Superior temporal gyrus (tissue), 1 donor: ENCODE results near the gene SHC4.
"Not testable (repeated sequence)": the region's sequence is repeated elsewhere in the genome, so short reads cannot be mapped to it uniquely, and the experiment has no call there.

Experiments
- DNase-seq: peaks from one replicate; pipeline ENCODE4 v3.0.0-alpha.2; 2016; ENCODE audit errors: extremely low spot score

Gene SHC4

DNA sequence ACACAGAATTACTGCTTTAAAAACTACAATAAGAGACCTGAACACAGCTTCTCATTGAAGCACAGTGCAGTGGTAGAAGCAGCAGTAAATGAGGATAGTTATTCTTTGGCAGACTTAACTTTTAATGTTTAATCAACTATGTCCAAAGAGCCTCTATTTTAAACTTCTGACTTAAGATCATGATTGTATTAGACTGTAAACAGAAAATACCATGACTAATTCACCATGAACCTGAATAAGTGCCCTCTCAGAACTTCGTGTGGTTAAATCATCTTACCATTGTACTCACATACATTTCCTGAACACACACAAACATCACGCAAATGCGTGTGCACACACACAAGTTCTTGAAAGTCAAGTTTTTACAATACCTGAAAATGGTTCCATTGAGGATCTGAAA lies 166.8 kb downstream of the SHC4 start:
- no peak for DNase-seq

DNA sequence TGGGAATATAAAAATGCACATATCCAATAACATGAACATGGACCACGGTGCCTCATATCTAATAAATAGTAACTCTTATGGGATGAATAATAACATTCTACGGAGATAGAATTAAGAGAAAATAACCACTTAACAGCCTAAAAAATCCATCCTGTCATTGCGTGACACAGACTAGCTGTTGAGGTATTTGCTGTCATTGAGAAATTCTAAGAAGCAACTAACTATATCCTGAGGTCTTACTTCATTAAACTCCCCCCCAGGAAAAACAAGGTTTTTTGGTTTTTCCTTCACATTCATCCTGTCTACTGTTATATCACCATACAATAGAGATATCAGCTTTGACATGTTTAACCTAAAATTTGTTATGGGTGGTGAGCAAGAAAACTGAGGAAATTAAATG lies 167.2 kb downstream of the SHC4 start:
- DNase-seq = no peak

GRCh38 chr15:48795901-48796300 lies 167.8 kb downstream of the SHC4 start:
- DNase-seq = no peak

- DNase-seq = no peak
These were observed 169.0 kb downstream of the SHC4 start for GRCh38 chr15:48794697-48795134.

DNA sequence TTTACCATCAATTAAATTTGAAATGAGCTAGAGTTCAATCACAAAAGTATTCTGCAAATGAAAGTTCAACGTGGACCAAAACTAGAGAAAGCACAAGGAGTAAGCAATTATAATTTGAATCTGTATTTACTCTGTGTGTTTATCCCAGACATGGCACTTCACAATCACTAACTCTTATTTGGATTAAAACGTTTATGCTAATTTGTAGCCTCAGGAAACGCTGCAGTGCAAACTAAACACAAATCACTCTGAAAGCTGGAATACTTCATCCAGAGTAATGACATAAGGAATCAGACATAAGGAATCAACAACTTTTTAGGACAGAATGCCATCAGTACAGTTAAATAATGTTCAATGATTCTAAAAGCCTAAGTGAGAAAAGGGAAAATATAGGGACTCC lies 171.3 kb downstream of the SHC4 start:
- DNase-seq = no peak

GRCh38 chr15:48790466-48791115 lies 173.1 kb downstream of the SHC4 start:
- not testable (repeated sequence) for DNase-seq

DNA sequence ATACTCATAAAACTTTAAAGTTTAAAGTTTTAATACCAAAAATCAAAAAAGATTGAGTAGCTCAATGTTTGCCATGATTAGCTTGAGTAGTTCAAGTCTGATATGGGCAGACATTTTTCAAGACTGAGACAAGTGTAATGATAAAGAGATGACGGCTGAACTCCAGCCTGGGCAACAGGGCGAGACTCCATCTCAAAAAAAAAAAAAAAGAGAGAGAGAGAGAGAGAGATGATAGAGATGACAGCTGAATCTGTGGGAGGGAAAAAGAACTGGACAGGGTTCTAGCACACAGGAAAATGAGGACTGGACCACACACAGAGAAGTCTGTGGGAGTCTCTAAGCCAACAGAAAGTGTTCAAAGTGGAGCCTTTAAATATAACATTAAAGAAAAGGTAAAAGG lies 178.0 kb downstream of the SHC4 start:
- no peak for DNase-seq

- no peak for DNase-seq
These were observed 178.5 kb downstream of the SHC4 start for GRCh38 chr15:48785195-48785594.

DNA sequence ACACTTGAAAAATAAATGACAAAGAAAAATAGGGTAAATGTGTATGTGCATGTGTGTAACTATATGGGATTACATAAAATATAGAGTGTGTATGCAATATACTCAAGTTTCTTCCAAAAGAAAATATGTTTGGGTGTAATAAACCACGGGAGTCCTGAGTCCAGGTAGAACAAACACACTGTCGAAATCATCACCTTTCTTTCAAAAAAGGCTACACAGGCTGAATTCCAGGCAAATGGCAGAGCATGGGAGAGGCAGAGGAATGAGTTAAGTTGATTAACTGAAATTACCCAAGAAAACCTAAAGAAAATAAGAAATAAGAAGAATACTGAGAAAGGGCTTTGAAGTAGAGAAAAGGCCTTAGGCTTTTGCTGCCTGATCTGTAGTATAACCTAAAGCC lies 179.0 kb downstream of the SHC4 start:
- no peak for DNase-seq

- DNase-seq = no peak
These were observed 180.8 kb downstream of the SHC4 start for GRCh38 chr15:48782911-48783310.

DNA sequence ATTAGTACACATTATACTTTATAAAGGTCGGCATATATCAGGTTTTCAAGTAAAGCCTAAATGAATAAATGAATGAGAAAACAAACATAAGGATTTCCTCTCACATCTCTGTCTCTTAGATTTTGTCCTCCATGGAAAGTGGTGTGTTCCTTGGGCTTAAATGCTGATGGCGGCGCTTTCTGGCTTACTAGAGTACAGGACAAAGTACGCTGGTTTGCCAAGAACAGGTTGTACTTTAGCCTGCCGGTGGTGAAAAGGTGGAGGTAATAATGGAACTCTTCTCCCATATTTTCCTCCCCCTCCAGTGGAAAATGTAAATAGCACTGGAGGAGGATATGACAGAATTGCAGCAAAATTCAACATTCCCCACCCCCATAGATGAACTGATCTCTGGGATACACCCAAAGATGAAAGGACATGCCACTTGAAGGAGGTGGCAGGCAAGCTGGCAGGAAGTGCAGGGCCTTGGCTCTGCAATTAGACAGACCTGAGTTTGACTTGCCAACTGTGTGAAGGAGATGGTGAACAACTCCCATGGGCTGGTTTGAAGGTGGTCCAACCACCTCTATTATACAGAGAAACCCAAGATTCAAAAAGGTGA lies 182.1 kb downstream of the SHC4 start:
- DNase-seq = no peak

DNA sequence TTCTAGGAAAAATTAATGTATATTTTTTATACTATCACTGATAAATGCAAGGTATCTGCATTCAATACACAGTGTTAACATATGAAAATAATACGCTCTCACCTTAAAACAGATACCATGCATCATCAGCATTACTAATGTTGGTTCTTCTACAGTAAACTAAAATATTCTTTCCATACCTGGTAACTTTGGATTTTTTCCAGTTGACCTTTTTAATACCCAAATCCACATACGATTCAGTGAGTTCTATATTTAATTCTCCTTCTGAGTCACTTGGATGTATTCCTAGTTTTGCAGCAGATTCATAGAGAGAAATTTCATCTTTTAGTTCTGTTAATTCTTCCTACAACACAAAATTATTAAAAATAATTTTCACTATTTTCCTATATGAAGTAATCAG lies 182.7 kb downstream of the SHC4 start:
- DNase-seq = no peak

DNA sequence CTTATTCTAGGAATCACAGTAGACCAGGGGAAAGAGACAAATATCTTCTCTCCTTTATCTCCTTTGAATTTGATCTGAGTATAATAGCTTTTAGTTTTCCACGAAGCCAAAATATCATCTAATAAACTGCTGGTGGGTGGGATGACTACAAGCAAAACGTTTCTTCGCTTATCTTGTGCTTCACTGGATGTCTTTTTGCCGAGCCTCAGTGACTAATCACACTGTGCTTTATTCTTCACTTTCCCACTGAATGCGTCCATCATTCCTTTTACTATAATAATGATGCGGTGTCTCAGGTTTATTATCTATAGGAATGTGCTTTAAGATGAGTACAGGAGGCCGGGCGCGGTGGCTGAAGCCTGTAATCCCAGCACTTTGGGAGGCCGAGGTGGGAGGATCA lies 185.4 kb downstream of the SHC4 start:
- no peak for DNase-seq

DNA sequence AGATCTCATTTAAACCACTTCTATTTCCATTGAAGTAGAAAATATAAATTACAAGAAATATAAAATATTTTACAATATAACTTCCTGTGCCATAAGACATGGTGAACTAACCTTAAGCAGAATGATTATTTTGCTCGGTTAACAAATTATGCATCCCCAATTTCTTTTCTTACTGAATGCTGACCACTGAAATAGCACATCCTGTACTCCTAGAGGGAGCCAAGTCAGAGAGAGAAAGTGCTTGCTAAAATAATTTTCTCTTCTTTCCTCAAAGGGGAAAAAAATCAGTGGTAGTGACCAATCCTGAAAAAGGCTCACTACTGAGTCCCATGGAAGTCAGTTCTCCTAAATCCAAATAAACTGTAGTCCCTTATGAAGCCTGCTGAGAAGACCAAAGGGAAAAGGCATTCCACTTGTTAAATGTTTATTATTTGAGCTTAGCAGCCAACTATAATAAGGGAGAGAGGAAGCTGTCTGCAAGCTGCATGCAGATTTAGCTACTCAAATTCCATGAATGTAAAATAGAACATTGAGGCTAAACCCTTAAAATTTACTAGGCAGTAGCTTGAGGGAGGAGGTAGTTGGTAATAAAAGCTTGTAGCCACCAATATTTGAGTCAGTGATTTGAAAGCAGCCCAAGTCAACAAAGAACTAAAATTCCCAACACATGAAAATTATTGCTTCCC lies 185.9 kb downstream of the SHC4 start:
- DNase-seq = peak; percentile 13

DNA sequence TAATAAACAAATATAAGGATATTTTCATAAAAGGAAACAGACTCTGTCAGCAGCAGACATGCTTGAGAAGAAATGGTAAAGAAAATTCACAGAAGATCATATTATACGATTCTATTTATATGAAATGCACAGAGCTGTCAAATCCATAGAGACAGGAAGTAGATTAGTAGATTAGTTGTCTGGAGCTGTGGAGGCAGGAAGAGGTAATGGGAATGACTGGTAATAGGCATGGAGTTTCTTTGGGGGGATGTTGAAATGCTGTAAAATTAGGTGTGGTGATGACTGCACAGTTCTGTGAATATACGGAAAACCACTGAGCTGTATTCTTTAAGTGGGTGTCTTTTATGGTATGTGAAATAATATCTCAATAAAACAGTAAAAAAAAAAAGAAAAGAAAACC lies 188.2 kb downstream of the SHC4 start:
- DNase-seq = no peak

DNA sequence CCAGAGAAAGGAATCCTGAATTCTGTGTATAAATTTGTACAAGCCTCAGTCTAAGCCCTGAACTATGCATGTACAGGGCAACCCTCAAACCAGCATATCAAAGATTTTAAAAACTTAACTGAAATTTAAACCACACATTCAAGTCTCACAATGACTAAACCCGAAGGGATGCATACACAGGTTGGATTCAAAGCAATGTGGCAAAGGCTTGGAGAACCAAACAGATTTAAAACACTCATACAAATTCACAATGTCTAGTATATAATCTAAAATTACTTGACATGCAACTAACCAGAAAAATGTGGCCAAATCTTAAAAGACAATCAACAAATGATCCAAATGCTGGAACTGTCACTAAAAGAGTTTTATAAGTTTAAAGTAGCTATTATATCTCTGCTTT lies 189.2 kb downstream of the SHC4 start:
- no peak for DNase-seq
